ENCODE data around the gene TRPM3.

Gene TRPM3

GRCh38 chr9:70883963-70884793 lies 237.2 kb downstream of the TRPM3 start:
- TF ChIP-seq CTCF (IDR thresholded peaks at IDR 0.05), result no peak

- no peak for TF ChIP-seq CTCF (IDR thresholded peaks at IDR 0.05)
Measured at GRCh38 chr9:70883056-70883455, 238.4 kb downstream of the TRPM3 start.

GRCh38 chr9:70881333-70881732 lies 240.1 kb downstream of the TRPM3 start:
- TF ChIP-seq CTCF (IDR thresholded peaks at IDR 0.05), result no peak

GRCh38 chr9:70880535-70880934 lies 240.9 kb downstream of the TRPM3 start:
- TF ChIP-seq CTCF (IDR thresholded peaks at IDR 0.05), result no peak

- no peak for TF ChIP-seq CTCF (IDR thresholded peaks at IDR 0.05)
Measured at GRCh38 chr9:70878576-70878975, 242.8 kb downstream of the TRPM3 start.

GRCh38 chr9:70874451-70874850 lies 247.0 kb downstream of the TRPM3 start:
- no peak for TF ChIP-seq CTCF (IDR thresholded peaks at IDR 0.05)

- TF ChIP-seq CTCF (IDR thresholded peaks at IDR 0.05), result no peak
Measured at GRCh38 chr9:70873506-70873905, 247.9 kb downstream of the TRPM3 start.

Data from LNCAP (cell line).